Kidney epithelial cell (primary cell): ENCODE results near the gene ZNF382. TPM values are rescaled to one million over a fixed set of nuclear protein-coding genes. Genes with fewer than 3 reads are reported as not detected.

Source experiments
- DNase-seq: peaks from one replicate; pipeline ENCODE4 v3.0.0-alpha.2; 2010; ENCODE audit warnings: low read depth
- H3K27me3 ChIP-seq: 2 replicates; pipeline ENCODE4 v1.6.0; 2011; ENCODE audit warnings: low read length; ENCODE audit not compliant: control insufficient read depth, insufficient read depth
- H3K36me3 ChIP-seq: 2 replicates; pipeline ENCODE4 v1.5.1; 2011; ENCODE audit warnings: low read length; ENCODE audit not compliant: control insufficient read depth, insufficient read depth
- H3K4me3 ChIP-seq: 2 replicates; pipeline ENCODE4 v1.5.1; 2011; ENCODE audit warnings: low read depth, mild to moderate bottlenecking, control low read depth, low read length
- total RNA-seq: library from RNA; depleted of rRNA; stranded (reverse); fragments of >200 nt; gene quantifications from 2 replicates; pipeline ENCODE4 v1.2.3, GENCODE V29; 2015
- TF ChIP-seq, protein P1 (sequence below): IDR thresholded peaks from 2 replicates; pipeline ENCODE4 v1.5.1; 2011; ENCODE audit warnings: mild to moderate bottlenecking, moderate library complexity, low read length, control low read depth, inconsistent platforms; ENCODE audit not compliant: insufficient read depth, poor library complexity, severe bottlenecking

The ZNF382 gene
- total RNA-seq, 1 donor from 2014 or later = 3.6 TPM

DNA sequence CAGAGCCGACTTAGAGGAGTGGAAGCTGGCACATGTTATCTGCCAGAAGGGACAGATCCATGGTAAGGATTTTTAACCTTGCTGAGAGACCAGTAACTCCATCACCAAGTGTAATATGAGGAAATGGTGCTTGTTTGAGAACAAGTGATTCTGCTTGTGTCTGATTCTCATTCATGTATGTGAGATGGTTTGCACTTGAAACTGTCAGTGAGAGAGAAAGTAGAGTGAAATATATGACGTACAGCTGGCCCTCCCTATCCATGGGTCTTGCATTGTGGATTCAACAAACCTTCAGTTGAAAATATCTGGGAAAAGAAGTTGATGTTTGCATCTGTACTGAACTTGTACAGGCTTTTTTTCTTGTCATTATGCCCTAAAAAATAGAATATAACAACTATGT lies 63.5 kb downstream of the ZNF382 start:
- H3K4me3 ChIP-seq = no peak overlapping the region
- no peak for DNase-seq
- H3K27me3 ChIP-seq = no peaks in the 10 kb centered on the region
- TF ChIP-seq, protein P1, sequence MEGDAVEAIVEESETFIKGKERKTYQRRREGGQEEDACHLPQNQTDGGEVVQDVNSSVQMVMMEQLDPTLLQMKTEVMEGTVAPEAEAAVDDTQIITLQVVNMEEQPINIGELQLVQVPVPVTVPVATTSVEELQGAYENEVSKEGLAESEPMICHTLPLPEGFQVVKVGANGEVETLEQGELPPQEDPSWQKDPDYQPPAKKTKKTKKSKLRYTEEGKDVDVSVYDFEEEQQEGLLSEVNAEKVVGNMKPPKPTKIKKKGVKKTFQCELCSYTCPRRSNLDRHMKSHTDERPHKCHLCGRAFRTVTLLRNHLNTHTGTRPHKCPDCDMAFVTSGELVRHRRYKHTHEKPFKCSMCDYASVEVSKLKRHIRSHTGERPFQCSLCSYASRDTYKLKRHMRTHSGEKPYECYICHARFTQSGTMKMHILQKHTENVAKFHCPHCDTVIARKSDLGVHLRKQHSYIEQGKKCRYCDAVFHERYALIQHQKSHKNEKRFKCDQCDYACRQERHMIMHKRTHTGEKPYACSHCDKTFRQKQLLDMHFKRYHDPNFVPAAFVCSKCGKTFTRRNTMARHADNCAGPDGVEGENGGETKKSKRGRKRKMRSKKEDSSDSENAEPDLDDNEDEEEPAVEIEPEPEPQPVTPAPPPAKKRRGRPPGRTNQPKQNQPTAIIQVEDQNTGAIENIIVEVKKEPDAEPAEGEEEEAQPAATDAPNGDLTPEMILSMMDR = no peak
- H3K36me3 ChIP-seq = no peaks in the 10 kb centered on the region

DNA sequence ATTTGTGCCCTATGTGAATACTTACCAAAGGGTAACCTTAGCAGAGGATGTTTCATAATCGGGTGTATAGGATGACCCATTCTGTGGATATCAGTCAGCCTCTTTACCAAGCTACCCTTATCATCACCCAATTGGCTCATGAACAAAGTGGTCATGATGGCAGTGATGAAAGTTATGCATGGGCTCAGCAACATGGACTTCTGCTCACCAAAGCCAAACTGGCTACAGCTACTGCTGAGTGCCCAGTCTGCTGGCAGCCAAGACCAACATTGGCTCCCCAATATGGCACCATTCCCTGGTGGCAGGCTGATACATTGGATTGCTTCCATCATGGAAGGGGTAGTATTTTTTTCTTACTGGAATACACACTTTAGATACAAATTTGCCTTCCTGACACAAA lies 67.3 kb downstream of the ZNF382 start:
- Histone ChIP-seq H3K4me3 (no peak overlapping the region), H3K27me3 (no peaks in the 10 kb centered on the region), H3K36me3 (no peaks in the 10 kb centered on the region)
- TF ChIP-seq, protein P1 = no peak
- DNase-seq = no peak

DNA sequence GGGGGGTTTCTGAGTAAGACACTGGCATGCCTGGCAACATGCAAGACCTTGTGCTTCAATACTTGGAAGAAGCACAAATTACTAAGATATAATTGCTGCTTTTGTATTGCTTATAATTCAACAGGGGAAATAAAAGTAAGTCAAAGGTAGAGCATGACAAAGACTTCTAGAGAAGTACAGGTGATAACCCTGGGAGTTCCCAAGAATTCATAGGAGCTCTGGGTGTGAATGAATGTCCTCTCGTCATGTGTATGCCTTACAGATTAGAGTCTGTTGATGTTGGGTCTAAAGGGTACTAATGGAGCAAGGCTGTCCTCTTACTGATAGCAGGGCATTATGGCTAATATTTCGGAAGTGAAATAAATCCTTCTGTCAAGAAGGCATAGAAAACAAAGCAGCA lies 69.1 kb downstream of the ZNF382 start:
- Histone ChIP-seq H3K4me3 (no peak overlapping the region), H3K36me3 (no peaks in the 10 kb centered on the region), H3K27me3 (no peaks in the 10 kb centered on the region)
- no peak for DNase-seq
- TF ChIP-seq, protein P1 = no peak

DNA sequence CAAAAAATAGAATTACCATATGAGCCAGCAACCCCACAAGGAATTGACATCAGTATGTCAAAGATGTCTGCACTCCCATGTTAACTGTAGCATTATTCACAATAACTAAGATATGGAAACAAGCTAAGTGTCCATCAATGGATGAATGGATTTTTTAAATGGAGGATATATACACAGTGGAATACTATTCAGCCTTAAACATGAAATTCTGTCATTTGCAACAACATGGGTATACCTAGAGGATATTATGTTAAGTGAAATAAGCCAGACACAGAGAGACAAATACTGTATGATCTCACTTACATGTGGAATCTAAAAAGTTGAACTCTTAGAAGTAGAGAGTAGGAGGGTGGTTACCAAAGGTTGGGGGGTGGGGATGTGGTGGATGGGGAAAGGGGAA lies 74.3 kb downstream of the ZNF382 start:
- Histone ChIP-seq H3K27me3 (no peaks in the 10 kb centered on the region), H3K36me3 (no peaks in the 10 kb centered on the region), H3K4me3 (no peak overlapping the region)
- DNase-seq = no peak
- TF ChIP-seq, protein P1 = no peak

Other genes with a start within 250 kb of the ZNF382 start
- gene ZFP14, start 226.1 kb upstream of the ZNF382 start, total RNA-seq = 2.1 and 2.5 TPM in 2 replicates
- gene ZFP82, start 186.7 kb upstream of the ZNF382 start, total RNA-seq = 4.7 and 6.0 TPM in 2 replicates
- 4.8 and 9.9 TPM in 2 replicates for gene ZNF566, start 115.8 kb upstream of the ZNF382 start, total RNA-seq
- 18.6 and 19.4 TPM in 2 replicates for gene ZNF260, start 77.0 kb upstream of the ZNF382 start, total RNA-seq
- 8.4 and 16.3 TPM in 2 replicates for gene ZNF529, start 32.0 kb upstream of the ZNF382 start, total RNA-seq
- gene ZNF461, start 61.5 kb downstream of the ZNF382 start, total RNA-seq = 9.4 and 12.5 TPM in 2 replicates
- 7.7 and 7.9 TPM in 2 replicates for gene ZNF567, start 82.3 kb downstream of the ZNF382 start, total RNA-seq
- gene ZNF850, start 167.5 kb downstream of the ZNF382 start, total RNA-seq = 2.7 and 3.0 TPM in 2 replicates
- 2.8 and 3.6 TPM in 2 replicates for gene ZNF790, start 233.1 kb downstream of the ZNF382 start, total RNA-seq
- gene ZNF345, start 245.6 kb downstream of the ZNF382 start, total RNA-seq = 2.3 and 3.1 TPM in 2 replicates